ENCODE measurements around the gene FA2H. TPM values are rescaled to one million over a fixed set of nuclear protein-coding genes. Genes with fewer than 3 reads are reported as not detected.
"Not testable (repeated sequence)": the region's sequence is repeated elsewhere in the genome, so short reads cannot be mapped to it uniquely, and the experiment has no call there.

FA2H gene
- total and polyA plus RNA-seq, 7 donors = 0.06 to 0.10 (median 0.07) TPM; not detected in 4

GRCh38 chr16:74768239-74768638 is 6.4 kb downstream of the FA2H start:
- H3K36me3 ChIP-seq (ENCODE audit: insufficient read depth in 1 of 2, low read depth in 1 of 2) = no peaks in the 10 kb centered on the region
- WGBS, 3 donors = 50 to 63% (median 50%) methylated on average over 6 of the region's 6 CpGs
- no peaks in the 10 kb centered on the region for H3K9me3 ChIP-seq
- intact Hi-C loops (cut with DNase I) = no loop called here
- ATAC-seq = no peak
- H3K27me3 ChIP-seq (ENCODE audit: insufficient read depth in 3 of 3, low read length in 2 of 3) = peaks cover 3 to 67% (median 7%) of the 10 kb centered on the region in 3 donors
- no peak overlapping the region for H3K27ac ChIP-seq
- TF ChIP-seq, protein P1, sequence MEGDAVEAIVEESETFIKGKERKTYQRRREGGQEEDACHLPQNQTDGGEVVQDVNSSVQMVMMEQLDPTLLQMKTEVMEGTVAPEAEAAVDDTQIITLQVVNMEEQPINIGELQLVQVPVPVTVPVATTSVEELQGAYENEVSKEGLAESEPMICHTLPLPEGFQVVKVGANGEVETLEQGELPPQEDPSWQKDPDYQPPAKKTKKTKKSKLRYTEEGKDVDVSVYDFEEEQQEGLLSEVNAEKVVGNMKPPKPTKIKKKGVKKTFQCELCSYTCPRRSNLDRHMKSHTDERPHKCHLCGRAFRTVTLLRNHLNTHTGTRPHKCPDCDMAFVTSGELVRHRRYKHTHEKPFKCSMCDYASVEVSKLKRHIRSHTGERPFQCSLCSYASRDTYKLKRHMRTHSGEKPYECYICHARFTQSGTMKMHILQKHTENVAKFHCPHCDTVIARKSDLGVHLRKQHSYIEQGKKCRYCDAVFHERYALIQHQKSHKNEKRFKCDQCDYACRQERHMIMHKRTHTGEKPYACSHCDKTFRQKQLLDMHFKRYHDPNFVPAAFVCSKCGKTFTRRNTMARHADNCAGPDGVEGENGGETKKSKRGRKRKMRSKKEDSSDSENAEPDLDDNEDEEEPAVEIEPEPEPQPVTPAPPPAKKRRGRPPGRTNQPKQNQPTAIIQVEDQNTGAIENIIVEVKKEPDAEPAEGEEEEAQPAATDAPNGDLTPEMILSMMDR (IDR thresholded peaks at IDR 0.05) = no peak
- no peaks in the 10 kb centered on the region for H3K4me1 ChIP-seq
- H3K4me3 ChIP-seq = no peak overlapping the region
- no peak for DNase-seq

GRCh38 chr16:74767749-74768148 is 6.9 kb downstream of the FA2H start:
- H3K36me3 ChIP-seq (ENCODE audit: insufficient read depth in 1 of 2, low read depth in 1 of 2) = no peaks in the 10 kb centered on the region
- H3K4me3 ChIP-seq = no peak overlapping the region
- peaks cover 3 to 62% (median 7%) of the 10 kb centered on the region in 3 donors for H3K27me3 ChIP-seq (ENCODE audit: insufficient read depth in 3 of 3, low read length in 2 of 3)
- no peak overlapping the region for H3K27ac ChIP-seq
- no peaks in the 10 kb centered on the region for H3K4me1 ChIP-seq
- H3K9me3 ChIP-seq = no peaks in the 10 kb centered on the region
- 75 to 76% (median 76%) methylated on average over 7 of the region's 7 CpGs for WGBS, 3 donors
- TF ChIP-seq, protein P1 (IDR thresholded peaks at IDR 0.05) = no peak
- ATAC-seq = no peak
- intact Hi-C loops (cut with DNase I) = no loop called here
- DNase-seq = no peak

- intact Hi-C loops (cut with DNase I) = no loop called here
- Histone ChIP-seq H3K27ac (no peak overlapping the region), H3K9me3 (no peaks in the 10 kb centered on the region), H3K27me3 (ENCODE audit: insufficient read depth in 3 of 3, low read length in 2 of 3) (peaks cover under 1 to 53% (median 6%) of the 10 kb centered on the region in 3 donors), H3K36me3 (ENCODE audit: insufficient read depth in 1 of 2, low read depth in 1 of 2) (no peaks in the 10 kb centered on the region), H3K4me3 (no peak overlapping the region), H3K4me1 (no peaks in the 10 kb centered on the region)
- TF ChIP-seq, protein P1 (IDR thresholded peaks at IDR 0.05) = no peak
- ATAC-seq (no peak), DNase-seq (no peak)
- WGBS, 3 donors = 85 to 87% (median 85%) methylated on average over 7 of the region's 7 CpGs
Observed at GRCh38 chr16:74766729-74767128, 7.9 kb downstream of the FA2H start.

GRCh38 chr16:74764184-74764583 is 10.4 kb downstream of the FA2H start:
- peaks cover 3 to 32% (median 7%) of the 10 kb centered on the region in 3 donors for H3K27me3 ChIP-seq (ENCODE audit: insufficient read depth in 3 of 3, low read length in 2 of 3)
- H3K9me3 ChIP-seq; DNase-seq; intact Hi-C loops (cut with DNase I); H3K4me1 ChIP-seq; H3K27ac ChIP-seq; H3K36me3 ChIP-seq (ENCODE audit: insufficient read depth in 1 of 2, low read depth in 1 of 2); ATAC-seq; H3K4me3 ChIP-seq: not testable (repeated sequence)
- WGBS, 3 donors = 48 to 58% (median 57%) methylated on average over 3 of the region's 3 CpGs

DNA sequence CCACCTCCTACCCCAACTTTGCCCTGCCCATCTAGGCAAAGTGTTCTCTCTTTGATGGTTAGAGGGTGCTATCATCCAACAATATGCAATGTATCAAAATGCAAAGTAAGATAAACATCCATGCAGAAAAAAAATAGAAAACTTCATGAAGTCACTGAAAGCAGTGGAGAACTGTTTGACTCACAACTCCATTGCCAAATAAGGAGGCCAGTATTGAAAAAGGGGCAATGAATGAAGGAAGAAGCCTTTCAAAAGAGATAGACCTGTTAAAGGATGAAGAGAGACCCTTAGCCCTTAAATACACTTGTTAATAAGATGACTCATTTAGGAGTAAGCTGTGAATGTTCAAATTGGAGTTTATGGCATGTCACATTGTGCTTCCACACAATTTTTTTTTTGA is 13.0 kb downstream of the FA2H start:
- Histone ChIP-seq H3K27ac (no peak overlapping the region), H3K36me3 (ENCODE audit: insufficient read depth in 1 of 2, low read depth in 1 of 2) (no peaks in the 10 kb centered on the region), H3K27me3 (ENCODE audit: insufficient read depth in 3 of 3, low read length in 2 of 3) (peaks cover 3 to 11% (median 3%) of the 10 kb centered on the region in 3 donors), H3K4me3 (no peak overlapping the region), H3K4me1 (no peaks in the 10 kb centered on the region), H3K9me3 (no peaks in the 10 kb centered on the region)
- no peak for ATAC-seq
- intact Hi-C loops (cut with DNase I) = no loop called here
- TF ChIP-seq, protein P1 (IDR thresholded peaks at IDR 0.05) = no peak
- no peak for DNase-seq
